ENCODE data around the gene RERE. TPM values are rescaled to one million over a fixed set of nuclear protein-coding genes. Genes with fewer than 3 reads are reported as not detected.

The RERE gene
- total RNA-seq, 1 experiment from 2014 or later = 217 TPM

GRCh38 chr1:8423692-8424538, 393.5 kb downstream of the RERE start:
- BruUV-seq (replicated peaks) = no TSS peak
- in situ Hi-C loops (cut with HindIII; ENCODE audit: low pct_unique_long_range_greater_than_20kb, low sequenced_read_pairs) = no loop called here

DNA sequence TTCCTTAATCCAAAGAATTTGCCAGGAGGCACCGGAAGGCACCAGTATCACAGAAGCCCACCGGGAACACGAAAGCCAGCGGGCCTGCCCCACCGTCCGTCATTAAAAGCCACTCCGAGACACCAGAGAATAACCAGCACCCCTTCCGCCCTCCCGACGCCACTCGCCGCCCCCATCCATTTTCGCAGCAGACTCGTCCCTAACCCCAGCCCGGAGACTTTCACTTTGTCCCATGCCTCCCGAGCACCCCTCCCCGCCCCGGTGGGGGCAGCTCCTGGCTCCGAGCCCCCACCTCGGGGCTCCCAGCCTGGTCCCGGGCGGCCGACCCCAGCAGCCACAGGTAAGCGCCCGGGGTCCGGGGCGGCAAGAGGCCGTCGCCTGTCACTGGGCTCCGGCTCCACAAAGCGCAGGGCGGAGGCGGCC, 394.2 kb downstream of the RERE start:
- H3K9me3 ChIP-seq (ENCODE audit: control insufficient read depth, insufficient read depth, low read depth, low read length) = no peaks in the 10 kb centered on the region
- H3K4me3 ChIP-seq (ENCODE audit: low read depth in 2 of 2, low read length in 2 of 2) = peak overlapping the region; percentile 75 to 96
- ATAC-seq = peak; percentile 17
- POLR2A ChIA-PET = no interaction called here
- no peak for DNase-seq (ENCODE audit: low read depth, low spot score)
- peaks cover 51% of the 10 kb centered on the region for H3K4me1 ChIP-seq (ENCODE audit: control insufficient read depth, insufficient read depth, low read length)
- H3K27ac ChIP-seq (ENCODE audit: low read length) = peak overlapping the region; percentile 99
- CTCF ChIA-PET = no interaction called here
- intact Hi-C loops (cut with micrococcal nuclease; ENCODE audit: unreplicated experiment) (no loop called here), in situ Hi-C loops (cut with HindIII; ENCODE audit: low pct_unique_long_range_greater_than_20kb, low sequenced_read_pairs) (no loop called here)
- TF ChIP-seq SIN3A (IDR thresholded peaks at IDR 0.05; ENCODE audit: borderline replicate concordance, insufficient read depth, low read depth, low read length) (peak; percentile 61; the same call in 1 of the 2 replicates), TCF7L2 (IDR thresholded peaks at IDR 0.05; ENCODE audit: low read depth, low read length) (no peak)
- no peaks in the 10 kb centered on the region for H3K27me3 ChIP-seq (ENCODE audit: control insufficient read depth, insufficient read depth, low read length)
- BruUV-seq (replicated peaks) = no TSS peak
- peaks cover 17% of the 10 kb centered on the region for H3K36me3 ChIP-seq (ENCODE audit: control insufficient read depth, insufficient read depth, low read length)

More at GRCh38 chr1:8423692-8424538, 393.5 kb downstream of the RERE start:
- CTCF ChIA-PET = interaction anchor here (0.5 to 0.6 kb wide), 2 partner anchors 77 to 507 kb away, joined by 3 to 7 read pairs; no protein-coding TSS in a partner anchor
- Histone ChIP-seq H3K36me3 (ENCODE audit: control insufficient read depth, insufficient read depth, low read length) (peaks cover 14% of the 10 kb centered on the region; the same call in 1 of the 2 replicates), H3K27ac (ENCODE audit: low read length) (peak overlapping the region; percentile 96), H3K9me3 (ENCODE audit: control insufficient read depth, insufficient read depth, low read depth, low read length) (no peaks in the 10 kb centered on the region), H3K4me1 (ENCODE audit: control insufficient read depth, insufficient read depth, low read length) (peaks cover 44% of the 10 kb centered on the region), H3K27me3 (ENCODE audit: control insufficient read depth, insufficient read depth, low read length) (no peaks in the 10 kb centered on the region), H3K4me3 (ENCODE audit: low read depth in 2 of 2, low read length in 2 of 2) (peak overlapping the region; percentile 75 to 96)
- no peak for TF ChIP-seq REST (IDR thresholded peaks at IDR 0.05; ENCODE audit: insufficient read depth in 1 of 2, low read depth in 2 of 2, low read length in 1 of 2)
- peak; percentile 62 for TF ChIP-seq POLR2AphosphoS5 (IDR thresholded peaks at IDR 0.05; ENCODE audit: low read depth, low read length)
- peak; percentile 27; the same call in 1 of the 2 replicates for TF ChIP-seq SIN3A (IDR thresholded peaks at IDR 0.05; ENCODE audit: borderline replicate concordance, insufficient read depth, low read depth, low read length)
- 0 out of 2 replicates have a peak, but pooled peaks have one; percentile 28 for TF ChIP-seq TCF7L2 (IDR thresholded peaks at IDR 0.05; ENCODE audit: low read depth, low read length)
- DNase-seq (ENCODE audit: low read depth, low spot score) = no peak
- intact Hi-C loops (cut with micrococcal nuclease; ENCODE audit: unreplicated experiment) = no loop called here
- ATAC-seq = peak; percentile 74
- POLR2A ChIA-PET = interaction anchor here (0.5 kb wide), 1 partner anchor 273 kb away, joined by 4 read pairs; no protein-coding TSS in a partner anchor

DNA sequence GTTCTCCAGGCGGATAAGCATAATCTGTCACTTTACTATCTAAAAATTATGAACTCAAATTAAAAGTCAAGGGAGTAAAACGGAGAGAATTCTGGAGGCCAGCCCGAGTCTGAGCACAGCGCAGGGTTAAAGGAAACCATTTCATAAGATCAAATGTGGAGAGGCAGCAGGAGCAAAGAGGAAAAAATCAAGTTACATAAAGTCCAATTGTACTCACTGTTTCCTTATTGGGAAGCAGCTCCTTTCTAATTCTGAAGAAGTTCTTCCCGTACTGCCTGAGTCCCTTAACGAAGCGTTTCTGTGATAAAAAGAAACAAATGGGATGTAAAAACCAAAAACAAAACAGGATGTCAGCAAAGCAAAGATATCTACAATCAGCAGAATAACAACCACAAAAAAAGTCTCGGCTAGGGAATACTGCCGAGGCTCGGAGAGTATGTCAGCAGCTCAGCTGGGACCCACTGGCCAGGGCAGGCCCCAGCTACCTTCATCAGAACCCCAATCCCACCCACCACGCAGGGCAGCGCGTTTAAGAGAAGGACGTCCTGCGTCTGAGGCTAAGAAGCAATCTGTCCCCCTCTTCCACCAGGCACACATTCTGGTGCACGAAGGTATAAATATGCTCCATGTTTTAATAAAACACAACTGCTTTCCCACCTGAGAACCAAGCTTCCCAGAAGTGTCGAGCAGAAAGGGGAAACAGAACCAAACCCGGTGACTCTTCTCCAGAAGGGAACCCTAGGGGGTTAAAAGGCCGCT, 394.8 kb downstream of the RERE start:
- H3K4me3 ChIP-seq (ENCODE audit: low read depth in 2 of 2, low read length in 2 of 2) = peak overlapping the region; percentile 75 to 96
- intact Hi-C loops (cut with micrococcal nuclease; ENCODE audit: unreplicated experiment) (no loop called here), in situ Hi-C loops (cut with HindIII; ENCODE audit: low pct_unique_long_range_greater_than_20kb, low sequenced_read_pairs) (no loop called here)
- DNase-seq (ENCODE audit: low read depth, low spot score) (no peak), ATAC-seq (0 out of 2 replicates have a peak, but pooled peaks have one; percentile 19)
- peaks cover 57% of the 10 kb centered on the region for H3K4me1 ChIP-seq (ENCODE audit: control insufficient read depth, insufficient read depth, low read length)
- peak overlapping the region; percentile 99 for H3K27ac ChIP-seq (ENCODE audit: low read length)
- no TSS peak for BruUV-seq (replicated peaks)
- no peaks in the 10 kb centered on the region for H3K27me3 ChIP-seq (ENCODE audit: control insufficient read depth, insufficient read depth, low read length)
- peaks cover 20% of the 10 kb centered on the region for H3K36me3 ChIP-seq (ENCODE audit: control insufficient read depth, insufficient read depth, low read length)
- ChIA-PET CTCF (interaction anchor here (0.5 kb wide), 1 partner anchor 1950 kb away, joined by 5 read pairs; no protein-coding TSS in a partner anchor), POLR2A (interaction anchor here (1.0 kb wide), 1 partner anchor 258 kb away, joined by 3 read pairs; no protein-coding TSS in a partner anchor)
- TF ChIP-seq REST (IDR thresholded peaks at IDR 0.05; ENCODE audit: insufficient read depth in 1 of 2, low read depth in 2 of 2, low read length in 1 of 2) = no peak
- peak; percentile 50 for TF ChIP-seq POLR2AphosphoS5 (IDR thresholded peaks at IDR 0.05; ENCODE audit: low read depth, low read length)
- 0 out of 2 replicates have a peak, but pooled peaks have one; percentile 46 for TF ChIP-seq SIN3A (IDR thresholded peaks at IDR 0.05; ENCODE audit: borderline replicate concordance, insufficient read depth, low read depth, low read length)
- H3K9me3 ChIP-seq (ENCODE audit: control insufficient read depth, insufficient read depth, low read depth, low read length) = no peaks in the 10 kb centered on the region

Measured in Panc1 (cell line).